GM10248 (cell line): Measurements from ENCODE around the gene TMEM141.
A peak's percentile ranks its signal among the peaks of the same experiment; 100 is the strongest.
"Not testable (repeated sequence)": the region's sequence is repeated elsewhere in the genome, so short reads cannot be mapped to it uniquely, and the experiment has no call there.

Experiments
- CTCF ChIA-PET: fragments of 300-600 bp; sonication (Branson Sonifier 250); formaldehyde crosslinking; extraction: SDS; loops from one replicate; lab custom pipeline; 2021; ENCODE audit warnings: antibody characterized with exemption; lab: Yijun Ruan, JAX
- POLR2A ChIA-PET: fragments of 350-650 bp; sonication (Branson Sonifier 250); formaldehyde crosslinking; extraction: SDS; loops from one replicate; lab custom pipeline; 2020; ENCODE audit warnings: antibody characterized with exemption; lab: Yijun Ruan, JAX
- DNase-seq: peaks from one replicate; pipeline ENCODE4 v3.0.0; 2012; ENCODE audit errors: extremely low spot score
- TF ChIP-seq, protein P1 (sequence below): IDR thresholded peaks from 2 replicates; pipeline ENCODE4 v1.5.1; 2012; ENCODE audit warnings: mild to moderate bottlenecking, low read depth; ENCODE audit errors: extremely low read depth, missing control alignments, control extremely low read depth

The TMEM141 gene

DNA sequence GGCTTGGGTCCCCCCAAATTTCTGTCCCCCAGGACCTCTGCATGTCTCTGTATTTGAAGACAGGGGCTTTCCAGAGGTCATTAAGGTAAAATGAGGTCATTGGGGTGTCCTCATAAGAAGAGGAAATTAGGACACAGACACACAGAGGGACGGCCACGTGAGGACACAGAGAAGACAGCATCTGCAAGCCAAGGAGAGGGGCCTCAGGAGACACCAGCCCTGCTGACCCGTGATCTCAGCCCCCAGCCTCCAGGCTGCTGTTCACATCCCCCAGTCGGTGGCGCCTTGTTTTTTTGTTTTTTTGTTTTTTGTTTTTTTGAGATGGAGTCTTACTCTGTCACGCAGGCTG, 3.8 kb downstream of the TMEM141 start:
- ChIA-PET POLR2A (no interaction called here), CTCF (interaction anchor here (3.5 kb wide), 1 partner anchor 240 kb away, joined by 19 read pairs; no protein-coding TSS in a partner anchor)
- TF ChIP-seq, protein P1, sequence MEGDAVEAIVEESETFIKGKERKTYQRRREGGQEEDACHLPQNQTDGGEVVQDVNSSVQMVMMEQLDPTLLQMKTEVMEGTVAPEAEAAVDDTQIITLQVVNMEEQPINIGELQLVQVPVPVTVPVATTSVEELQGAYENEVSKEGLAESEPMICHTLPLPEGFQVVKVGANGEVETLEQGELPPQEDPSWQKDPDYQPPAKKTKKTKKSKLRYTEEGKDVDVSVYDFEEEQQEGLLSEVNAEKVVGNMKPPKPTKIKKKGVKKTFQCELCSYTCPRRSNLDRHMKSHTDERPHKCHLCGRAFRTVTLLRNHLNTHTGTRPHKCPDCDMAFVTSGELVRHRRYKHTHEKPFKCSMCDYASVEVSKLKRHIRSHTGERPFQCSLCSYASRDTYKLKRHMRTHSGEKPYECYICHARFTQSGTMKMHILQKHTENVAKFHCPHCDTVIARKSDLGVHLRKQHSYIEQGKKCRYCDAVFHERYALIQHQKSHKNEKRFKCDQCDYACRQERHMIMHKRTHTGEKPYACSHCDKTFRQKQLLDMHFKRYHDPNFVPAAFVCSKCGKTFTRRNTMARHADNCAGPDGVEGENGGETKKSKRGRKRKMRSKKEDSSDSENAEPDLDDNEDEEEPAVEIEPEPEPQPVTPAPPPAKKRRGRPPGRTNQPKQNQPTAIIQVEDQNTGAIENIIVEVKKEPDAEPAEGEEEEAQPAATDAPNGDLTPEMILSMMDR: no peak
- DNase-seq: no peak

DNA sequence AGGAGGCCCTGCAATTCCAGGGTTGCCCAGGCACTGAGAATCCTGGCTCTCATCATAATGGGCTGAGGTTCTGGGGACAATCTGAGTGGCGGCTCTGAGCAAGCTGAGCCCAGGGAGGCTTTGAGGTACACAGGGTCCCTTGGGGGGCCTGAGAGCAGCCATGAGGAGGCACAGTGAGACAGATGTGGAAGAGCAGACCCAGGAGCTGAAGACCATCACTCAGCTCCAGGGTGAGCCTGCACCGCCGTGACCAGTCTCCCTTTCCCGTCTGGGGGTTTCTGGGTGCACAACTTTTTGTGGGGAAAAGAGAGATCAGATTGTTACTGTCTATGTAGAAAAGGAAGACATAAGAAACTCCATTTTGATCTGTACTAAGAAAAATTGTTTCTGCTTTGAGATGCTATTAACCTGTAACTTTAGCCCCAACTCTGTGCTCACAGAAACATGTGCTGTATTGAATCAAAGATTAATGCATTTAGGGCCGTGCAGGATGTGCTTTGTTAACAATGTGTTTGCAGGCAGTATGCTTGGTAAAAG, 5.2 kb downstream of the TMEM141 start, which contains the start of gene CCDC183:
CCDC183 (plus strand) TSS at position 101 of the 537 bp plus-strand sequence; CDS start at position 161, 60 bp downstream.
- ChIA-PET CTCF (interaction anchor here (1.1 kb wide), 1 partner anchor 46 kb away, joined by 3 read pairs; the partner anchor contains the start of gene AJM1), POLR2A (no interaction called here)
- TF ChIP-seq, protein P1: no peak
- DNase-seq: no peak

DNA sequence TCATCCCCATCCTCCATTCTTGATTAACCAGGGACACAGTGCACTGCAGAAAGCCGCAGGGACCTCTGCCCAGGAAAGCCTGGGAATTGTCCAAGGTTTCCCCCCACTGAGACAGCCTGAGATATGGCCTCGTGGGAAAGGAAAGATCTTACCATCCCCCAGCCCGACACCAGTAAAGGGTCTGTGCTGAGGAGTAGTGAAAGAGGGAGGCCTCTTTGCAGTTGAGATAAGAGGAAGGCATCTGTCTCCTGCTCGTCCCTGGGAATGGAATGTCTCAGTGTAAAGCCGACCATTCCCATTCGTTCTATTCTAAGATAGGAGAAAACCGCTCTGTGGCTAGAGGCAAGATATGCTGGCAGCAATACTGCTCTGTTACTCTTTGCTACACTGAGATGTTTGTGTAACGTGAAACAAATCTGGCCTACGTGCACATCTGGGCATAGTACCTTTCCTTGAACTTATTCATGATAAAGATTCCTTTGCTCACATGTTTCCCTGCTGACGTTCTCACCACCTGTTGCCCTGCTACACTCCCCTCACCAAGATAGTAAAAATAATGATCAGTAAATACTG, 5.7 kb downstream of the TMEM141 start:
- CTCF ChIA-PET: interaction anchor here (1.1 to 1.5 kb wide), 2 partner anchors 10 to 45 kb away, joined by 3 to 4 read pairs; partner anchors contain the start of genes AJM1 and RABL6
- DNase-seq, POLR2A ChIA-PET: not testable (repeated sequence)

DNA sequence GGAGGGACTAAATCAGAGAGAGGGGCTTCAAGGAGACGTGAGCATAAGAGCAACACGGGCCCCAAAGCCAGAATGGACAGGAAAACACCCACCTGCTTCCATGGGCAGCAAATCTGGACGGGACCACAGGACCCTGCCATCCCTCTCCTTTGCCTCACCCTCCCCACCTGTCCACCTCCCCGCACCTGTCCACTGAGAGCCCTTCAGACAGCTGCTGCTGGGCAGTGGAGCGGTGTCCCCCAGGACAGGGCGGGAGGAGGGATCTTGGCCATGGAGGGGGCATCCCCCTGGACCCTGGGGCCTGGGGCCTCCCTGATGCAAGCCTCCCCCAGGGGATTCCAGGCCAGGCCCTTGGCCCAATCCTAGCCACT, 7.5 kb downstream of the TMEM141 start:
- no peak for DNase-seq
- ChIA-PET CTCF (interaction anchor here (1.2 to 1.6 kb wide), 5 partner anchors 10 to 236 kb away, joined by 3 to 5 read pairs (median 4); partner anchors contain the start of gene AJM1), POLR2A (no interaction called here)
- TF ChIP-seq, protein P1: no peak

DNA sequence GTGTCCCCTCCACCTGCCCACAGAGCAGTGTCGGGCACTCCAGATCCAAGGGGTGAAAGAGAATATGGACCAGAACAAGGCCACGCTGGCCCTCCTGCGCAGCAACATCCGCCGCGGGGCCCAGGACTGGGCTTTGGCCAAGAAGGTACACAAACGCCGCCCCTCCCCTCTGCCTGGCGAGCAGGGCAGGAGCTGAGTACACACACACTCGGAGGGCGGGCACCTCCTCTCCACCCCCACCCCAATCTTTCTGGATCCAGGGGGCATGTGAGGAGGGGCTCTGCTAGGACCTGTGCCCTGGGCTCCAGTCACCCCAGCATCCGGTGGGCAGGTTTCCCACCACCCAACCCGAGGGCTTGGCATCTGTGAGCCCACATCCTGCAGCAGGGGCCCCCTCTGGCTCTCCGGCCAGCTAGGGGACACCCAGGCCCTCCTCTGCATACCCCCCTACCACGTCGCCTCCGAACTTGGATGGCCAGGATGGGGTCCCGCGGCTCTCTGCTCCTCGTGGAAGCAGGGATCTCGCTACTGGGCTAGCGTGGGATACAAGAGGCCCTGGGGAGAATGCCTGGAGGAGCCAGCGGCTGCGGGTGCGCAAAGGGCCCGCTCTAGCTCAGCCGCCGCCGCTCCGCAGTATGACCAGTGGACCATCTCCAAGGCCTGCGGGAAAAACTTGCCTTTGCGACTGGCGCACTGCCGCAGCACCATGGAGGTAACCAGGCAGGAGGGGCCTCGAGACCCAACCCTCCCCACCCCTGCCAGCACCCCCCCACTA, 8.1 kb downstream of the TMEM141 start:
- ChIA-PET POLR2A (interaction anchor here (0.6 to 1.1 kb wide), 2 partner anchors 18 to 43 kb away, joined by 3 to 8 read pairs; partner anchors contain the start of gene AJM1), CTCF (interaction anchor here (1.2 to 1.6 kb wide), 3 partner anchors 11 to 43 kb away, joined by 4 to 5 read pairs (median 5); partner anchors contain the start of gene AJM1)
- peak; percentile 17 for DNase-seq
- TF ChIP-seq, protein P1: no peak

DNA sequence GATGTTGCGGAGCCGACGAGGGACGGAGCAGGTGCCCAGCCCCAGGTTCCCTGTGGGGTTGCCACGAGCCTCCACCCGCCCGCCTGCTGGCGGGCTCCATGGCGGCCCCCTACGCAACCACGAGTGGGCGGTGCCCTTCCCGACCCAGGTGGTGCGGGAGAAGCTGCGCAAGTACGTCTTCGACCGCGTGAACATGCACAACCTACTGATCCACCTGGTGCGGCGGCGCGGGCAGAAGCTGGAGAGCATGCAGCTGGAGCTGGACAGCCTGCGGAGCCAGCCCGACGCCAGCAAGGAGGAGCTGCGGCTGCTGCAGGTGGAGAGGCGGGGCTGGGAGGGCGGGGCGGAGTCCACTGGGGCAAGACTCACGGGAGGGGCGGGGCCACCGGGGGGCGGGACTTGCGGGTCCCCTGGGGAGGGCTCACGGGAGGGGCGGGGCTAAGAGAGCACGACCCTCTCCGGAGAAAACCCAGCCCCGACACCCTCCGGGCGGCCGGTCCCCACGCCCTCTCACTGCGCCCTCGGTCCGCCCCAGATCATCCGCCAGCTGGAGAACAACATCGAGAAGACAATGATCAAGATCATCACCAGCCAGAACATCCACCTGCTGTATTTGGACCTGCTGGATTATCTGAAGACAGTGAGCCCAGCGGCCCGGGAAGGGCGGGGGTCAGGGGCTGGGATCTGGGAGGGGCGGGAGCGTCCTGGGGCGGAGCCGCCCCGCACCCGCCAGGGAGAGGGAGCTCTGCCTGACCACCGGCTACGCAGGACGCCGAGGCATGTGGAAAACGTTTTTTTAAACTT, 8.9 kb downstream of the TMEM141 start:
- TF ChIP-seq, protein P1: no peak
- peak; percentile 93 for DNase-seq
- CTCF ChIA-PET: interaction anchor here (1.0 to 1.8 kb wide), 7 partner anchors 8 to 235 kb away, joined by 4 to 9 read pairs (median 5); partner anchors contain the start of genes AJM1 and TMEM141
- POLR2A ChIA-PET: interaction anchor here (0.6 to 1.1 kb wide), 2 partner anchors 17 to 42 kb away, joined by 3 to 8 read pairs; partner anchors contain the start of gene AJM1
